Fibroblast of mammary gland (primary cell): ENCODE measurements around the gene IGF1R.

Experiments
- DNase-seq: peaks from one replicate; pipeline ENCODE4 v3.0.0-alpha.2; 2010; ENCODE audit warnings: low read depth
- H3K4me3 ChIP-seq: 2 replicates; pipeline ENCODE4 v1.5.1; 2011; ENCODE audit warnings: low read depth, mild to moderate bottlenecking, low read length, moderate library complexity; ENCODE audit not compliant: control insufficient read depth
- TF ChIP-seq, protein P1 (sequence below): conservative IDR thresholded peaks from 2 replicates; pipeline ENCODE4 v1.5.1; 2011; ENCODE audit warnings: low read depth, low read length, inconsistent platforms; ENCODE audit not compliant: control insufficient read depth, insufficient read depth

Gene IGF1R

DNA sequence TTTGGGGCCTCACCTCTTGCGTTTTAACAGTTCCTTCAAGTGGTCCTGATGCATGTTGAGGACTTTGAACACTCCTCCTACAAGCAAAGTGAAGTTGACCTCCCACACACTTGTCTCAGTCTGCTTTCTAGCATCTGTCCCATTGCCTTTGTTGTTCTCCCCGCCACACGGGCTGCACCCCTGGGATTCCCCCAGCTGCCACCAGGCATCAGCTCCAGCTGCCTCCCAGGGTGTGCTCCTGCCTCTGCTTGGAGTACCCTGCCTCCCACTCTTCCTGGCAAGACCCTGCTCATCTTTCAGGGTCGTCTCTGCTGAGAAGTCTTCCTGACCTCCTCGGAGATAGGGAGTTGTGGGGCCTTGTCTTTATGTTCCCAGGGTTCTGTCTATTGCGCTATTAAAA is 52.2 kb downstream of the IGF1R start:
- TF ChIP-seq, protein P1, sequence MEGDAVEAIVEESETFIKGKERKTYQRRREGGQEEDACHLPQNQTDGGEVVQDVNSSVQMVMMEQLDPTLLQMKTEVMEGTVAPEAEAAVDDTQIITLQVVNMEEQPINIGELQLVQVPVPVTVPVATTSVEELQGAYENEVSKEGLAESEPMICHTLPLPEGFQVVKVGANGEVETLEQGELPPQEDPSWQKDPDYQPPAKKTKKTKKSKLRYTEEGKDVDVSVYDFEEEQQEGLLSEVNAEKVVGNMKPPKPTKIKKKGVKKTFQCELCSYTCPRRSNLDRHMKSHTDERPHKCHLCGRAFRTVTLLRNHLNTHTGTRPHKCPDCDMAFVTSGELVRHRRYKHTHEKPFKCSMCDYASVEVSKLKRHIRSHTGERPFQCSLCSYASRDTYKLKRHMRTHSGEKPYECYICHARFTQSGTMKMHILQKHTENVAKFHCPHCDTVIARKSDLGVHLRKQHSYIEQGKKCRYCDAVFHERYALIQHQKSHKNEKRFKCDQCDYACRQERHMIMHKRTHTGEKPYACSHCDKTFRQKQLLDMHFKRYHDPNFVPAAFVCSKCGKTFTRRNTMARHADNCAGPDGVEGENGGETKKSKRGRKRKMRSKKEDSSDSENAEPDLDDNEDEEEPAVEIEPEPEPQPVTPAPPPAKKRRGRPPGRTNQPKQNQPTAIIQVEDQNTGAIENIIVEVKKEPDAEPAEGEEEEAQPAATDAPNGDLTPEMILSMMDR: no peak
- H3K4me3 ChIP-seq: no peak overlapping the region
- no peak for DNase-seq

DNA sequence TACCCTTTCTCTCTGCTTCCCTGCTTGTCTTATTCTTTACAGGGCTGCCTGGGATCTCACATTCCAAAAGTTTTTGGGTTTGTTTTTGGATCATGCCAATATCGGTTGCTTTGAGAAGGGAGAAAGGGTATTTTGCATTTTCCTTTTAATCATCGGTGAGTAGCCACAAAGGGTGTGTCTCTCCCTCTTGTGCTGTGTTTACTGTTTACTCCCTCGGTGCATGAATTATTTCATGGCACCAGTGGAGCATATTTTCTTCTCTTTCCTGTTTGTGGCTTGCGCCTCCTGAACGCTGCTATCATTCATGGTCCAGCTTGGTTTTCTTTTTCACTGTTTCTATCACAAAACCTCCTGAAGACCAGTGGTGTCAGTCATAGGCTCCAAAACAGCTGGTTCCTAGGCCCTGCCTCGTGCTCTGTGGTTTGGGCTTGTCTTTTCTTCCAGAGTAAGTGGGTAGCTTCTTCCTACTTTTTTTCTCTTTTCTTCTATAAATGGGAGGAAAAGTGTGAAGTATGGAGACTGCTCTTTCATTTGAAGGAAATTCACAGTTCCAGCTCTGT is 54.9 kb downstream of the IGF1R start:
- H3K4me3 ChIP-seq: no peak overlapping the region
- TF ChIP-seq, protein P1: no peak
- DNase-seq: no peak

DNA sequence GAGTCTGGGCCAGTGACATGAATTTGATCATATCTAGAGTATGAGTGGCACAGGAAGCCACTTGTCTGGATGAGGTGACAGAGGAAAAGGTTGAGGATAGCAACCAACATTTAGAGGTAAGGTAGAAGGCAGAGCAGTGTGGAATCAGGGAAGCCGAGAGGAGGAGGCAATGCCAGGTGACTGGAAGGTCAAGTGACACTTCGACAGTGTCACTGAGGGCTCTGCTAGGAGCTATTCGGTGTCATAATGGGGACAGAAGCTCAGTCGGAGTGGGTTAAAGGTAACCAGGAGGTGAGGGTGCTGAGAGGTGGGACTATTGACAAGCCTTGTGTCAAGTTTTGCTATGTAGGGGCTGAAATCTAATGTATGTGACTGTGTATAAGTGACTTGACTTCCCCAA is 56.7 kb downstream of the IGF1R start:
- no peak for DNase-seq
- no peak overlapping the region for H3K4me3 ChIP-seq
- TF ChIP-seq, protein P1: no peak

DNA sequence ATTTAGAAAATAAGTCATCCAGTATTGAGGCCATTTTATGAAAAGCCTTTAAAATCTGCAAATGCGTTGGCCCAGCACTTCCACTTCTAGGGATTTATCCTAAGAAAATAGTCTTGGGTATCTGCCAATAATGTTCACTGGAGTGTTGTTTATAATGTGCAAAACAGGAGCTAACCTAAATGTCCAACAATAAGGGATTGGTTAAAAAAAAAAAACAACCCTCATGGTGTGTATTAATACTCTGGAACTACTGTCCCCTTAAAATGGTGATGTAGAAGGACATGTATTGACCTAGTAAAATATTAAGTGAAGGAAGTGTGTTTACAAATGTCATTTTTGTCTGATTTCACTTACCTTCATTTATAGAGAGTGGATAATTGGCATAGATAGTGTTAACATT is 58.0 kb downstream of the IGF1R start:
- DNase-seq: no peak
- no peak overlapping the region for H3K4me3 ChIP-seq
- TF ChIP-seq, protein P1: no peak

DNA sequence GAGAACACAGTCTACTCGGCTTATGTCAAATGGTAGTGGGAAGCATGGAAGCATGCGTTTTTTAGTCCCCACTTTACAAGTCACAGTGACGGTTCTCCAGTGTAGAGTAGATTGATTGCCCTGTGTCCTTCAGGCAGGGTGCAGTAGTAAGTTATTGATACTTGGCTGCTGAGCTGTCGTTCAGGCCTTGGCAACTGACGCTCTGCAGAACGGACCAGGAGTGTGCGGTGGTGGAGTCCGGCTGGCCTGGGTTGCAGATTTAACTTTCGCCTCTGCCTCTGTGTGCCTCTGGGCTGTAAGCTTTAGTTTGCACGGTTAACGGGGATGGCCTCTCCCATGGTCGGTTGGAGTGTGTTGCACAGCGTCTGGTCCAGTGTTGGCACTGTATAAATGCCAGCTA is 58.6 kb downstream of the IGF1R start:
- no peak for DNase-seq
- TF ChIP-seq, protein P1: no peak
- H3K4me3 ChIP-seq: no peak overlapping the region

DNA sequence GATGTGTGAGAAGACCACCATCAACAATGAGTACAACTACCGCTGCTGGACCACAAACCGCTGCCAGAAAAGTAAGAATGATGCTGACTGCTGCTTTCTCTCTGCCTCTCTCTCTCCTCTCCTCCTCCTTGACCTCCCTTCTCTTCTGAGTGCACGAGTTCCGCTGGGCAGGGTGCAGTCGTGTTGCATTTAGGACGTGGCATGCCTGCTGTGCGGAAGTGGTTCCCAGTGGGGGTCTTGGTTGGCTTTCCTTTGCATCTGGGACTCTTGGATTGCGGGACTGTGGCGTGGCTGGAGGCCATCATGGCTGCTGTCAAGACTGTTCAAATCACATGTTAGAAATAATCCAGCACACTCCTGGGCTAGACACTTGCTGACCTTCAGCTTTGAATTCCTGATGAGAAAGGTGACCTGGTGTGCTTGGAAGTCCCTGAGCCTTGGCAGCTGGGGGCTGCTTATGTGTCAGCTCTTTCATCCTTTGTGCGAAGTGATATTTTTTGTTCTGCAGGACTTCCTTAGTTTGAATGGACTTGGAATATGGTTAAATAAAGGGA is 59.8 kb downstream of the IGF1R start:
- DNase-seq: no peak
- TF ChIP-seq, protein P1: no peak
- H3K4me3 ChIP-seq: no peak overlapping the region

DNA sequence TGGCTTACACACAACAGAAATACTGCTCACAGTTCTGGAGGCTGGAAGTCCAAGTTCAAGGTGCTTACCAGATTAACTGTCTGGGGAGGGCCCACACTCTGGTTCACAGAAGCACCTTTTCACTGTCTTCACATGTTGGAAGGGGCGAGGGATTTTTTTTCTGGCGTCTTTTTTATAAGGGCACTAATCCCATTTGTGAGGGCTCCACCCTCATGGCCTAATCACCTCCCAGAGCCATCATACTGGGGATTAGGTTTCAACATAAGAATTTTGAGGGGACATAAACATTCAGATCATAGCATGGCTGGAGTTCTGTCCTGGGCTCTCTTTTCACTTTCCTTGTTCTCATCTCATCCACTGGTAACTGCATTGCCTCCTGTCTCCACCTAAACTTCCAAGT is 63.5 kb downstream of the IGF1R start:
- H3K4me3 ChIP-seq: no peak overlapping the region
- TF ChIP-seq, protein P1: no peak
- DNase-seq: no peak
